Gastrocnemius medialis (tissue), 4 donors: ENCODE data around the gene TOR4A.

Experiments used
- CTCF ChIP-seq, 5 experiments: fragments of 450-650 bp in 3 of 5; fragments of 200-600 bp in 2 of 5; sonication (generic) in 2 of 5; IDR thresholded peaks in 4 of 5; conservative IDR thresholded peaks in 1 of 5; 1 replicate in 4 of 5; 2 replicates in 1 of 5; pipeline ENCODE4 v1.5.1; 2016 to 2019; ENCODE audit warnings: antibody characterized with exemption in 5 of 5, mild to moderate bottlenecking in 3 of 5, moderate library complexity in 3 of 5
- POLR2A ChIP-seq, 2 donors: fragments of 450-650 bp; IDR thresholded peaks; one replicate each; pipeline ENCODE4 v1.6.1; 2017; ENCODE audit warnings: antibody characterized with exemption in 2 of 2, mild to moderate bottlenecking in 2 of 2, moderate library complexity in 2 of 2

GRCh38 chr9:137254624-137255447 lies 22.7 kb upstream of the TOR4A start, which contains the start of gene NELFB:
- TF ChIP-seq CTCF (IDR thresholded peaks at IDR 0.05 in 4 of 5, conservative IDR thresholded peaks at IDR 0.05 in 1 of 5), result peak in 3 of 5 experiments; percentile 8 to 36 (median 28)
- TF ChIP-seq POLR2A (IDR thresholded peaks at IDR 0.05), result peak; percentile 71 to 79
